ENCODE results near the gene ZC3H11A. TPM values are rescaled to one million over a fixed set of nuclear protein-coding genes. Genes with fewer than 3 reads are reported as not detected.
A peak's percentile ranks its signal among the peaks of the same experiment; 100 is the strongest.
"Not testable (repeated sequence)": the region's sequence is repeated elsewhere in the genome, so short reads cannot be mapped to it uniquely, and the experiment has no call there.

The ZC3H11A gene
- 82.8 and 86.6 TPM in 2 replicates for total RNA-seq

- DNase-seq (ENCODE audit: low spot score), result peak; percentile 98
- Mint-ChIP-seq H3K4me1 (ENCODE audit: low read depth) (peaks cover 42% of the 10 kb centered on the region), H3K36me3 (ENCODE audit: low read depth) (peaks cover 43% of the 10 kb centered on the region), H3K27ac (peak within 1 kb of the TSS; percentile 99), H3K27me3 (ENCODE audit: low read depth) (no peaks in the 10 kb centered on the region), H3K4me3 (ENCODE audit: low read depth) (peak within 1 kb of the TSS; percentile 99), H3K9me3 (no peaks in the 10 kb centered on the region)
- intact Hi-C loops (cut with micrococcal nuclease), result loop anchor here (1.0 to 10.0 kb wide), 3 partner anchors 30 to 471 kb away; partner anchors contain the start of genes LAX1 and SNRPE
Measured at GRCh38 chr1:203795441-203796235, at the start of gene ZC3H11A, which contains the start of gene ZBED6. ZC3H11A (plus strand) TSS chr1:203795623; CDS start chr1:203817071, 21,448 bp downstream. ZBED6 (plus strand) TSS chr1:203795623; CDS start chr1:203797523, 1,900 bp downstream.

GRCh38 chr1:203746281-203746680 lies 49.1 kb upstream of the ZC3H11A start:
- H3K36me3 Mint-ChIP-seq (ENCODE audit: low read depth), result peaks cover 34% of the 10 kb centered on the region
- H3K27me3 Mint-ChIP-seq (ENCODE audit: low read depth), result no peaks in the 10 kb centered on the region
- intact Hi-C loops (cut with micrococcal nuclease), result no loop called here
- H3K4me3 Mint-ChIP-seq (ENCODE audit: low read depth), result no peak overlapping the region
- no peaks in the 10 kb centered on the region for H3K9me3 Mint-ChIP-seq
- peaks cover 18% of the 10 kb centered on the region for H3K4me1 Mint-ChIP-seq (ENCODE audit: low read depth)
- DNase-seq (ENCODE audit: low spot score), result no peak
- no peak overlapping the region for H3K27ac Mint-ChIP-seq

- H3K27ac Mint-ChIP-seq, result no peak overlapping the region
- peaks cover 11% of the 10 kb centered on the region for H3K4me1 Mint-ChIP-seq (ENCODE audit: low read depth)
- no peaks in the 10 kb centered on the region for H3K27me3 Mint-ChIP-seq (ENCODE audit: low read depth)
- no peak overlapping the region for H3K4me3 Mint-ChIP-seq (ENCODE audit: low read depth)
- peaks cover 4% of the 10 kb centered on the region for H3K36me3 Mint-ChIP-seq (ENCODE audit: low read depth)
- intact Hi-C loops (cut with micrococcal nuclease), result no loop called here
- DNase-seq (ENCODE audit: low spot score), result no peak
- no peaks in the 10 kb centered on the region for H3K9me3 Mint-ChIP-seq
Measured at GRCh38 chr1:203751051-203751450, 44.4 kb upstream of the ZC3H11A start.

- DNase-seq (ENCODE audit: low spot score); H3K4me3 Mint-ChIP-seq (ENCODE audit: low read depth); H3K27me3 Mint-ChIP-seq (ENCODE audit: low read depth); H3K9me3 Mint-ChIP-seq; intact Hi-C loops (cut with micrococcal nuclease); H3K36me3 Mint-ChIP-seq (ENCODE audit: low read depth); H3K27ac Mint-ChIP-seq: not testable (repeated sequence)
- H3K4me1 Mint-ChIP-seq (ENCODE audit: low read depth), result peaks cover 16% of the 10 kb centered on the region
Measured at GRCh38 chr1:203751618-203752361, 43.6 kb upstream of the ZC3H11A start.

- DNase-seq (ENCODE audit: low spot score), result no peak
- no peaks in the 10 kb centered on the region for H3K27me3 Mint-ChIP-seq (ENCODE audit: low read depth)
- peak overlapping the region; percentile 87 for H3K27ac Mint-ChIP-seq
Measured at GRCh38 chr1:203754455-203754864, 41.0 kb upstream of the ZC3H11A start.

GRCh38 chr1:203756036-203756435 lies 39.4 kb upstream of the ZC3H11A start:
- Mint-ChIP-seq H3K4me1 (ENCODE audit: low read depth) (peaks cover 17% of the 10 kb centered on the region), H3K9me3 (no peaks in the 10 kb centered on the region), H3K27ac (no peak overlapping the region), H3K4me3 (ENCODE audit: low read depth) (no peak overlapping the region), H3K27me3 (ENCODE audit: low read depth) (no peaks in the 10 kb centered on the region), H3K36me3 (ENCODE audit: low read depth) (no peaks in the 10 kb centered on the region)
- intact Hi-C loops (cut with micrococcal nuclease), result no loop called here
- DNase-seq (ENCODE audit: low spot score), result no peak

More at GRCh38 chr1:203754455-203754864, 41.0 kb upstream of the ZC3H11A start:
- intact Hi-C loops (cut with micrococcal nuclease), result loop anchor here (1.0 kb wide), 1 partner anchor 11 kb away; the partner anchor contains the start of gene LAX1
- H3K4me3 Mint-ChIP-seq (ENCODE audit: low read depth), result no peak overlapping the region
- peaks cover 17% of the 10 kb centered on the region for H3K4me1 Mint-ChIP-seq (ENCODE audit: low read depth)
- H3K9me3 Mint-ChIP-seq, result no peaks in the 10 kb centered on the region
- H3K36me3 Mint-ChIP-seq (ENCODE audit: low read depth), result no peaks in the 10 kb centered on the region

DNA sequence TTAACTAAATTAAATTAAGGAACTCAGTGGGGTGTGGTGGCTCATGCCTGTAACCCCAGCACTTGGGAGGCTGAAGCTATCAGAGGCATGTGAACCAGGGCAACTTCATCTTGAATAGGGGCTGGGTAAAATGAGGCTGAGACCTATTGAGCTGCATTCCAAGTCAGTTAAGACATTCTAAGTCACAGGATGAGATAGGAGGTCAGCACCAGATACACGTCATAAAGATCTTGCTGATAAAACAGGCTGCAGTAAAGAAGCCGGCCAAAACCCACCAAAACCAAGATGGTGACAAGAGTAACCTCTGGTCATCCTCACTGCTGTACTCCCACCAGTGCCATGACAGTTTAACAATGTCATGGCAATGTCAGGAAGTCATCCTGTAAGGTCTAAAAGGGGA lies 36.7 kb upstream of the ZC3H11A start:
- H3K4me3 Mint-ChIP-seq (ENCODE audit: low read depth); intact Hi-C loops (cut with micrococcal nuclease); H3K27ac Mint-ChIP-seq; H3K36me3 Mint-ChIP-seq (ENCODE audit: low read depth); H3K27me3 Mint-ChIP-seq (ENCODE audit: low read depth); DNase-seq (ENCODE audit: low spot score); H3K9me3 Mint-ChIP-seq: not testable (repeated sequence)
- peaks cover 25% of the 10 kb centered on the region for H3K4me1 Mint-ChIP-seq (ENCODE audit: low read depth)

DNA sequence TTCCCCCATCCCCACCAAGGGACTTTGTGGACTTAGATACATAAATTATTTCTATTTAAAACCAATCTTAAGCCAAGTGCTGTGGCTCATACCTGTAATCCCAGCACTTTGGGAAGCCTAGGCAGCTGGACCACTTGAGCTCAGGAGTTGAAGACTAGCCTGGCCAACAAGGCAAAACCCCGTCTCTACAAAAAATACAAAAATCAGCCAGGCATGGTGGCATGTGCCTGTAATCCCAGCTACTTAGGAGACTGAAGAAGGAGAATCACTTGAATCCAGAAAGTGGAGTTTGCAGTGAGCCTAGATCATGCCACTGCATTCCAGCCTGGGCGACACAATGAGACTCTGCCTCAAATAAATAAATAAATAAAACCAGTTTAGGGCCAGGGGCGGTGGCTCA lies 34.9 kb upstream of the ZC3H11A start:
- no peak for DNase-seq (ENCODE audit: low spot score)
- no peak overlapping the region for H3K4me3 Mint-ChIP-seq (ENCODE audit: low read depth)
- peaks cover 3% of the 10 kb centered on the region for H3K36me3 Mint-ChIP-seq (ENCODE audit: low read depth)
- H3K9me3 Mint-ChIP-seq, result no peaks in the 10 kb centered on the region
- H3K4me1 Mint-ChIP-seq (ENCODE audit: low read depth), result peaks cover 30% of the 10 kb centered on the region
- H3K27me3 Mint-ChIP-seq (ENCODE audit: low read depth), result no peaks in the 10 kb centered on the region
- intact Hi-C loops (cut with micrococcal nuclease), result loop anchor here (10.0 kb wide), 1 partner anchor 436 kb away; no protein-coding TSS in a partner anchor
- H3K27ac Mint-ChIP-seq, result no peak overlapping the region

- peaks cover 26% of the 10 kb centered on the region for H3K4me1 Mint-ChIP-seq (ENCODE audit: low read depth)
- H3K27me3 Mint-ChIP-seq (ENCODE audit: low read depth); H3K36me3 Mint-ChIP-seq (ENCODE audit: low read depth); H3K4me3 Mint-ChIP-seq (ENCODE audit: low read depth); H3K27ac Mint-ChIP-seq; DNase-seq (ENCODE audit: low spot score); H3K9me3 Mint-ChIP-seq: not testable (repeated sequence)
- intact Hi-C loops (cut with micrococcal nuclease), result loop anchor here (10.0 kb wide), 1 partner anchor 437 kb away; no protein-coding TSS in a partner anchor
Measured at GRCh38 chr1:203761958-203762357, 33.5 kb upstream of the ZC3H11A start.

GRCh38 chr1:203763505-203763904 lies 31.9 kb upstream of the ZC3H11A start:
- no peak for DNase-seq (ENCODE audit: low spot score)
- peak overlapping the region; percentile 59 for H3K4me3 Mint-ChIP-seq (ENCODE audit: low read depth)
- no peaks in the 10 kb centered on the region for H3K9me3 Mint-ChIP-seq
- intact Hi-C loops (cut with micrococcal nuclease), result loop anchor here (10.0 kb wide), 1 partner anchor 439 kb away; no protein-coding TSS in a partner anchor
- no peaks in the 10 kb centered on the region for H3K27me3 Mint-ChIP-seq (ENCODE audit: low read depth)
- peaks cover 31% of the 10 kb centered on the region for H3K4me1 Mint-ChIP-seq (ENCODE audit: low read depth)
- peaks cover 12% of the 10 kb centered on the region for H3K36me3 Mint-ChIP-seq (ENCODE audit: low read depth)
- H3K27ac Mint-ChIP-seq, result peak overlapping the region; percentile 99

DNA sequence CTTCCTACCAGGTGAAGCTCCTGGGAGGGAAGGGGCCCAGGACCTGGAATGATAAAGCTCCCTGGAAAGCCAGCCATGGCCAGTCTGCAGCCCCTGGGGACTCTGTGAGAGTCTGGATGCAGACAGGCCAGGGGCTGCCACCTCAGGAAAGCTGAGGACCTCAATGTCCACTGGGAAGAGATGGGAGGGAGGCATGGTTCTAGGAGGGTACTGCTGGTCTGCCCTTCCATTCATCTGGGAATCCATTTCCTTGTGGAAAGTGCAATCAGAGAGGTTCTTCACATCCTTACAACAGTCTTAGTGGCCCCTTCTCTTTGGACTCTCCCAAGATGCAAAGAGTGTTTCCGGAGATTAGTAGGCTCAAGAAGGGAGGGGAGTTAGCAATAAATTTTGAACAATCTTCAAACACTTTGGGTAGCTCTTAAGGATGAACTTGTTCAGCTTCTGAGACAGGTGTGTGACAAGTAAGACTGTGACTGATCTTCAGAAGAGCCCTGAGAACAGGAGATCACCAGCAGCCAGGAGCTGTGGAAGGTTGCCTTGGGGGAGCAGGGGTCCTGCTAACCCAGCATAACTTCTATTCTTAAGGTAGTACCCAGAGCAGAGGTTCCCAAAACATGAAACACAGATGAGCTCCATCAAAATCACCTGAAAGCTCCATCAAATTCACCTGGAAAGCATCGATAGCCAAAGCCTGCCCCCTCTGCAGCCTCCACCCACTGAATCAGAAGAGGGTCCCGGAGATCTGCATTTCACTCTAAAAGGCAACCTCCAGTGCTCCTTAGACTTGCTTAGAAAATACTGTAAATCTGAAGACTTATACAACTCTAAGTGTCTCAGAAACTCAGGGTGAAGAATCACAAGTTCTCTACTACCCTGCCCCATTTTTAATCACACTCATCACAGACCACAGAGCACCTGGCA lies 31.1 kb upstream of the ZC3H11A start:
- Mint-ChIP-seq H3K4me3 (ENCODE audit: low read depth) (peak overlapping the region; percentile 90), H3K36me3 (ENCODE audit: low read depth) (peaks cover 19% of the 10 kb centered on the region), H3K27me3 (ENCODE audit: low read depth) (no peaks in the 10 kb centered on the region), H3K27ac (peak overlapping the region; percentile 99), H3K9me3 (no peaks in the 10 kb centered on the region), H3K4me1 (ENCODE audit: low read depth) (peaks cover 34% of the 10 kb centered on the region)
- intact Hi-C loops (cut with micrococcal nuclease), result loop anchor here (1.0 to 10.0 kb wide), 5 partner anchors 10 to 440 kb away; partner anchors contain the start of genes ATP2B4, ZBED6 and ZC3H11A
- DNase-seq (ENCODE audit: low spot score), result no peak
